Ramos (cell line): ENCODE data around the gene SYNPO.

Experiments used
- in situ Hi-C: fragments of 300-500 bp; cut with MboI; formaldehyde crosslinking; loops from one replicate; pipeline ENCODE4 v1.14.3; 2022; ENCODE audit warnings: low sequenced_read_pairs; ENCODE audit not compliant: unreplicated experiment

Gene SYNPO

GRCh38 chr5:150623152-150623877 lies 17.1 kb upstream of the SYNPO start:
- in situ Hi-C loops = no loop called here

GRCh38 chr5:150623878-150624216 lies 16.6 kb upstream of the SYNPO start:
- in situ Hi-C loops = no loop called here

GRCh38 chr5:150624334-150625163 lies 15.9 kb upstream of the SYNPO start:
- in situ Hi-C loops = no loop called here

- in situ Hi-C loops = no loop called here
These were observed 15.3 kb upstream of the SYNPO start for GRCh38 chr5:150625164-150625535.

GRCh38 chr5:150625831-150626746 lies 14.4 kb upstream of the SYNPO start:
- in situ Hi-C loops = no loop called here

GRCh38 chr5:150626853-150627276 lies 13.6 kb upstream of the SYNPO start:
- in situ Hi-C loops = no loop called here

- in situ Hi-C loops = no loop called here
These were observed 12.5 kb upstream of the SYNPO start for GRCh38 chr5:150627731-150628545.

- in situ Hi-C loops = no loop called here
These were observed 11.4 kb upstream of the SYNPO start for GRCh38 chr5:150628936-150629485.

GRCh38 chr5:150630016-150630415 lies 10.4 kb upstream of the SYNPO start:
- in situ Hi-C loops = no loop called here

- in situ Hi-C loops = no loop called here
These were observed 9.8 kb upstream of the SYNPO start for GRCh38 chr5:150630461-150631325.

- in situ Hi-C loops = no loop called here
These were observed 9.1 kb upstream of the SYNPO start for GRCh38 chr5:150631326-150631701.

- in situ Hi-C loops = no loop called here
These were observed 7.9 kb upstream of the SYNPO start for GRCh38 chr5:150632305-150633160.

- in situ Hi-C loops = no loop called here
These were observed 7.0 kb upstream of the SYNPO start for GRCh38 chr5:150633429-150633828.

- in situ Hi-C loops = no loop called here
These were observed 3.8 kb upstream of the SYNPO start for GRCh38 chr5:150636391-150637244.

GRCh38 chr5:150637245-150638052 lies 3.0 kb upstream of the SYNPO start:
- in situ Hi-C loops = no loop called here

GRCh38 chr5:150638053-150638444 lies 2.4 kb upstream of the SYNPO start:
- in situ Hi-C loops = no loop called here
